CD8-positive, alpha-beta memory T cell (primary cell): ENCODE measurements around the gene SPRED1. TPM values are rescaled to one million over a fixed set of nuclear protein-coding genes. Genes with fewer than 3 reads are reported as not detected.
"Not testable (repeated sequence)": the region's sequence is repeated elsewhere in the genome, so short reads cannot be mapped to it uniquely, and the experiment has no call there.

Experiments
- CTCF ChIA-PET: fragments of 350-600 bp; sonication (Branson Sonifier 250); formaldehyde crosslinking; loops from one replicate; lab custom pipeline; 2021; ENCODE audit warnings: antibody characterized with exemption; lab: Charles Lee
- POLR2A ChIA-PET: fragments of 350-600 bp; sonication (Branson Sonifier 250); formaldehyde crosslinking; loops from one replicate; lab custom pipeline; 2021; ENCODE audit warnings: antibody characterized with exemption; lab: Charles Lee
- DNase-seq, 5 donors: peaks; one replicate each; pipeline versions ENCODE4 v3.0.0 to v3.0.0-alpha.2; 2020 to 2022; ENCODE audit warnings: mixed read lengths in 1 of 5
- H3K27ac ChIP-seq: one replicate; pipeline ENCODE4 v1.7.0; 2013; ENCODE audit warnings: low read depth, mild to moderate bottlenecking, low read length, moderate library complexity
- H3K27me3 ChIP-seq: 2 replicates; pipeline ENCODE4 v1.7.0; 2013; ENCODE audit warnings: low read length, mild to moderate bottlenecking; ENCODE audit not compliant: insufficient read depth, poor library complexity, severe bottlenecking
- H3K36me3 ChIP-seq: 2 replicates; pipeline ENCODE4 v1.7.0; 2013; ENCODE audit warnings: mild to moderate bottlenecking, low read length, moderate library complexity; ENCODE audit not compliant: insufficient read depth
- H3K4me1 ChIP-seq: 2 replicates; pipeline ENCODE4 v1.7.0; 2013; ENCODE audit warnings: mild to moderate bottlenecking, low read length, moderate library complexity; ENCODE audit not compliant: insufficient read depth
- H3K4me3 ChIP-seq: 2 replicates; pipeline ENCODE4 v1.7.0; 2013; ENCODE audit warnings: mild to moderate bottlenecking, low read length
- H3K9me3 ChIP-seq: 2 replicates; pipeline ENCODE4 v1.7.0; 2013; ENCODE audit warnings: mild to moderate bottlenecking, low read length
- H3K27ac Mint-ChIP-seq, 8 donors: one replicate each; pipeline ENCODE4 v1.8.0; 2020 to 2021; ENCODE audit warnings: mixed read lengths in 8 of 8, mild to moderate bottlenecking in 6 of 8, inconsistent platforms in 3 of 8, moderate library complexity in 3 of 8
- H3K27me3 Mint-ChIP-seq, 2 donors: one replicate each; pipeline ENCODE4 v1.8.0; 2020 to 2021; ENCODE audit warnings: mixed read lengths in 2 of 2, mild to moderate bottlenecking in 1 of 2, moderate library complexity in 1 of 2
- H3K36me3 Mint-ChIP-seq, 3 donors: one replicate each; pipeline ENCODE4 v1.8.0; 2020 to 2021; ENCODE audit warnings: mixed read lengths in 3 of 3, inconsistent platforms in 1 of 3, mild to moderate bottlenecking in 1 of 3
- H3K4me1 Mint-ChIP-seq, 3 donors: one replicate each; pipeline ENCODE4 v1.8.0; 2020 to 2021; ENCODE audit warnings: mixed read lengths in 3 of 3, inconsistent platforms in 1 of 3, mild to moderate bottlenecking in 1 of 3
- H3K4me3 Mint-ChIP-seq, 7 donors: one replicate each; pipeline ENCODE4 v1.8.0; 2020 to 2021; ENCODE audit warnings: mixed read lengths in 7 of 7, mild to moderate bottlenecking in 6 of 7, moderate library complexity in 4 of 7, inconsistent platforms in 2 of 7
- H3K9me3 Mint-ChIP-seq, 5 donors: one replicate each; pipeline ENCODE4 v1.8.0; 2020 to 2022; ENCODE audit warnings: mixed read lengths in 5 of 5, mild to moderate bottlenecking in 3 of 5, moderate library complexity in 2 of 5, inconsistent platforms in 1 of 5
- polyA plus RNA-seq: library from polyadenylated mRNA; unstranded; fragments of 300-500 nt; fragmentation: Illumina TruSeq; gene quantifications from one replicate; pipeline ENCODE4 v1.2.3, GENCODE V29; 2021
- total RNA-seq, 2 experiments: library from RNA; stranded (reverse); gene quantifications; one replicate each; pipeline ENCODE4 v1.2.3, GENCODE V29; 2021

SPRED1 gene
- total and polyA plus RNA-seq, 3 experiments from 2014 or later, result 0.35 to 1.4 (median 1.2) TPM

DNA sequence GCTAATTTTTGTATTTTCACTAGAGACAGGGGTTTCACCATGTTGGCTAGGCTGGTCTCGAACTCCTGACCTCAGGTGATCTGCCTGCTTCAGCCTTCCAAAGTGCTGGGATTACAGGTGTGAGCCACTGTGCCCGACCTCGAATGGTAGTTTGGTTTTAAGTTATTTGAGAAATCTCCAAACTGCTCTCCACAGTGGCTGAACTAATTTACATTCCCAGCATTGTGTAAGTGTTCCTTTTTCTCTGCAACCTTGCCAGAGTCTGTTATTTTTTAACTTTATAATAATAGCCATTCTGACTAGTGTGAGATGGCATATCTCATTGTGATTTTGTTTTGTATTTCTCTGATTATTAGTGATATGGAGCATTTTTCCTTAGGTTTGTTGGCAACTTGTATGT is 19.8 kb downstream of the SPRED1 start:
- H3K9me3 Mint-ChIP-seq, H3K9me3 ChIP-seq, H3K4me3 ChIP-seq, H3K27me3 Mint-ChIP-seq, H3K27ac Mint-ChIP-seq, POLR2A ChIA-PET, H3K36me3 Mint-ChIP-seq, CTCF ChIA-PET, H3K27me3 ChIP-seq, H3K36me3 ChIP-seq, DNase-seq, H3K4me1 ChIP-seq, H3K4me3 Mint-ChIP-seq, H3K27ac ChIP-seq: not testable (repeated sequence)
- peaks cover 4 to 15% (median 13%) of the 10 kb centered on the region in 3 donors for H3K4me1 Mint-ChIP-seq

DNA sequence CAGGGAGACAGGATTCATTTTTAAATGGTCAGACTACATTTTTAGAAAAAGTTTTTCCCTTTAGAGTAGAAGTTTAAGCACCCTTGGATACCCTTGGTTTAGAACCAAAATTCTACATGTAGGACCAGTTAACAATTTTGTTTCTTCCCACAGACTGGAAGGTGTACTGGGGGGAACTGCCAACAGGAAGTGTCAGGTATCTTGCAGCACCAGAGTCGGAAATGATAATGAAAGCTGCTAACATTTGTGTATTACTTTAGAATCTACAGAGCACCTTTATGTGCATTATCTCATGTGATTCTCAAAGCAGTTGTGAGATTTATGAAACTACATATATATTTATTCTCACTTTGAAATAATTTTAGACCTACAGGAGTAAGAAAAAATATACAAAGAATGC is 21.5 kb downstream of the SPRED1 start:
- ChIA-PET POLR2A (no interaction called here), CTCF (no interaction called here)
- H3K4me3 ChIP-seq, result no peak overlapping the region
- Mint-ChIP-seq H3K4me3 (no peak overlapping the region), H3K9me3 (no peaks in the 10 kb centered on the region), H3K36me3 (no peaks in the 10 kb centered on the region), H3K4me1 (peaks cover 4 to 15% (median 13%) of the 10 kb centered on the region in 3 donors), H3K27ac (no peak overlapping the region), H3K27me3 (peaks cover 5 to 7% of the 10 kb centered on the region in 2 donors)
- no peak overlapping the region for H3K27ac ChIP-seq
- no peaks in the 10 kb centered on the region for H3K9me3 ChIP-seq
- no peaks in the 10 kb centered on the region for H3K27me3 ChIP-seq
- H3K4me1 ChIP-seq, result no peaks in the 10 kb centered on the region
- H3K36me3 ChIP-seq, result no peaks in the 10 kb centered on the region
- DNase-seq, result no peak

DNA sequence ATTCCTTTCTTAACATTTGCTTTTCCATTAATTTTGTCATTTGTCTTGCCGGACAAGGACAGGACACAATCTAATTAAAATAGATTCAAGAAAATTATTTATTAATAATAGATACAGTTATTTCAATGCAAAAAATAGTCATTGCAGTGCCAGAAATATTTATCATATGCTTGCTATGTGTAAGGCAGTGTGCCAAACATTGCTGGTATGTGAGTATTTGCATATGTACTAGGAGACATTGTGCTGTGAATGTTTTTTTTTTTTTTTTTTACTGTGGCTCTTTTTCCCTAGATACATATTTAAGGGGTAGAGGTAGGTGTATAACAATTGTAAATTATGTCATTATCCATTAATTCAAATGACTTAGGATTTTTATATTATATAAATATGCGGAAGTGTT is 23.3 kb downstream of the SPRED1 start:
- Mint-ChIP-seq H3K36me3 (no peaks in the 10 kb centered on the region), H3K4me1 (peaks cover 4 to 15% (median 13%) of the 10 kb centered on the region in 3 donors), H3K27ac (no peak overlapping the region), H3K4me3 (no peak overlapping the region), H3K9me3 (no peaks in the 10 kb centered on the region), H3K27me3 (peaks cover 4 to 11% of the 10 kb centered on the region in 2 donors)
- Histone ChIP-seq H3K27me3 (no peaks in the 10 kb centered on the region), H3K9me3 (no peaks in the 10 kb centered on the region), H3K4me1 (no peaks in the 10 kb centered on the region), H3K27ac (no peak overlapping the region), H3K36me3 (no peaks in the 10 kb centered on the region), H3K4me3 (no peak overlapping the region)
- no peak for DNase-seq
- CTCF ChIA-PET, result no interaction called here
- POLR2A ChIA-PET, result no interaction called here

DNA sequence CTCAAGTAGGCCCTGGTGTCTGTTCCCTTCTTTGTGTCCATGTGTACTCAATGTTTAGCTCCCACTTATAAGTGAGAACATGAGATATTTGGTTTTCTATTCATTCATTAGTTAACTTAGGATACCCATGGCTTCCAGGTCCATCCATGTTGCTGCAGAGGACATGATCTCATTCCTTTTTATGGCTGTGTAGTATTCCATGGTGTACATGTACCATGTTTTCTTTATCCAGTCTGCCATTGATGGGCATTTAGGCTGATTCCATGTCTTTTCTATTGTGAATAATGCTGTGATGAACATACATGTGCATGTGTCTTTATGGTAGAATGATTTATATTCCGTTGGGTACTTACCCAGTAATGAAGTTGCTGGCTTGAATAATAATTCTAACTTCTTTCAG is 24.6 kb downstream of the SPRED1 start:
- H3K9me3 Mint-ChIP-seq, H3K9me3 ChIP-seq, H3K4me3 ChIP-seq, H3K4me1 ChIP-seq, POLR2A ChIA-PET, H3K36me3 Mint-ChIP-seq, H3K36me3 ChIP-seq, H3K4me3 Mint-ChIP-seq, H3K27me3 ChIP-seq, DNase-seq, H3K27ac Mint-ChIP-seq, CTCF ChIA-PET, H3K27ac ChIP-seq: not testable (repeated sequence)
- peaks cover 4 to 15% (median 13%) of the 10 kb centered on the region in 3 donors for H3K4me1 Mint-ChIP-seq
- peaks cover 1 to 14% of the 10 kb centered on the region in 2 donors for H3K27me3 Mint-ChIP-seq

DNA sequence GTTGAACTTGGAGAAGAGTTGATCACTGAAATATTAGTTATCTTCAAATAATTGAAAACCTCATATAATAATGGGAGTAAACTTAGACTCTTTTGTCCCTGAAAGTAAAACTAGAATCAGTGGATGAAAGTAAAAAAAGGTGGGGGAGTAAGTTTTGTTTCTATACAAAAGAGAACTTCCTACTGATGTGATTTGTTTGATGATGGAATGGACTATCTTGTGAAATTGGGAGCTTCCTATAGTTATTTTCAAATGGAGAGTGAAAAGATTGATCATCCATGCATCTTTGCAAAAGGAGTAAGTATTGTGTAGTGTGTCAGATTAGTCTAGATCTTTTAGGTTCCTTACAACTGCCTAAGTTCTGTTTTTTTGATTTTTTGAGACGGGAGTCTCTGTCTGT is 28.4 kb downstream of the SPRED1 start:
- Mint-ChIP-seq H3K4me3 (no peak overlapping the region), H3K36me3 (no peaks in the 10 kb centered on the region), H3K4me1 (no peaks in the 10 kb centered on the region), H3K27ac (peak overlapping the region in 1 of 8 donors; percentile 5), H3K27me3 (peaks cover 1 to 26% of the 10 kb centered on the region in 2 donors), H3K9me3 (no peaks in the 10 kb centered on the region)
- POLR2A ChIA-PET, result no interaction called here
- H3K36me3 ChIP-seq, result no peaks in the 10 kb centered on the region
- no peaks in the 10 kb centered on the region for H3K9me3 ChIP-seq
- no peaks in the 10 kb centered on the region for H3K27me3 ChIP-seq
- CTCF ChIA-PET, result no interaction called here
- DNase-seq, result no peak
- no peak overlapping the region for H3K27ac ChIP-seq
- H3K4me3 ChIP-seq, result no peak overlapping the region
- H3K4me1 ChIP-seq, result no peaks in the 10 kb centered on the region

DNA sequence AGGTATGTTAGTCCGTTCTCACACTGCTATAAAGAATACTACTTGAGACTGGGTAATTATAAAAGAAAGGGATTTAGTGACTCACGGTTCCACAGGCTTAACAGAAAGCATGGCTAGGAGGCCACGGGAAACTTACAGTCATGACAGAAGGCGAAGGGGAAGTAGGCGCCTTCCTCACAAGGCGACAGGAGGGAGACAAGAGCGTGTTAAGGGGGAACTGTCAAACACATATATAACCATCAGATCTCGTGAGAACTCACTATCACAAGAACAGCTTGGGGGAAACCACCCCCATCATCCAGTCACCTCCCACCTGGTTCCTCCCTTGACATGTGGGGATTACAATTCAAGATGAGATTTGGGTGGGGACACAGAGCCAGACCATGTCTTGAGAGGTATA is 30.4 kb downstream of the SPRED1 start:
- POLR2A ChIA-PET, result no interaction called here
- no peak for DNase-seq
- Histone ChIP-seq H3K9me3 (no peaks in the 10 kb centered on the region), H3K4me1 (no peaks in the 10 kb centered on the region), H3K4me3 (no peak overlapping the region), H3K36me3 (no peaks in the 10 kb centered on the region), H3K27ac (no peak overlapping the region), H3K27me3 (no peaks in the 10 kb centered on the region)
- Mint-ChIP-seq H3K4me3 (no peak overlapping the region), H3K9me3 (no peaks in the 10 kb centered on the region), H3K27me3 (peaks cover 1 to 19% of the 10 kb centered on the region in 2 donors), H3K27ac (peak overlapping the region in 1 of 8 donors; percentile 84), H3K36me3 (no peaks in the 10 kb centered on the region), H3K4me1 (no peaks in the 10 kb centered on the region)
- CTCF ChIA-PET, result no interaction called here

DNA sequence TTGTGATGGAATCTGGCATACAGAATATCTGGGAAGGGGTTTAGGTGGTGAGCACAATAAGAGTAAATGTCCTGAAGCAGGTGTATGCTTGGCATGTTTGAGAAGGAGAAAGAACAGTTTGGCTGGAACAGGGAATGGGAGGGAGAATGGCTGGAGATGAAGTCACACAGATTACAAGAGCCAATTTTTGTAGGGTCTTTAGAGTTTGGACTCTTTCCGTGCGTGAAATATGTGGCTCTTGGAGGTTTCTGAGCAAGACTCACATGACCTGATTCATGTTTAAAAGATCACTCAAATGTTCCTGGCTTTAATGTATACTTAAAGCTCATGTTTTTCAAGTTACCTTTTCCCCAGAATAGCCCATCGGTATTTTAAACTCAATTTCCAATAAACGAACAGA is 32.8 kb downstream of the SPRED1 start:
- no peaks in the 10 kb centered on the region for H3K4me1 Mint-ChIP-seq
- no peak overlapping the region for H3K27ac Mint-ChIP-seq
- POLR2A ChIA-PET, result no interaction called here

DNA sequence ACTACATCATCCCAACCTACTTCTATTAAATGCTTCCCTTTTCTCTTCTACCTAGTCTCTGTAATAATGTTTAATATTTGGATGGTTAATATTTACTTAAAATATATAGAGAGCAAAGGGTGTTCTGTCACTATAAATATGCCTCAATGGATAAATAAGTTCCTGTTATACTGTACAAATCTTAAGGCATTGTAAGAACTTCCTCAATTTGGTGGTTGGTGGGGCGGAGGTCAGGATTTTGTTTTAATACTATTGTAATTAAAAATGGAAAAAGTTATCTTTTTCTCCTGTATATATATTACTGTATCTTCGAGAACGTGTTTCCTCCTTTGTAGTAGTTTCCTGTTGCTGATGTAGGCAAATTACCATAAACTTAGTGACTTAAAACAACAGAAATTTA is 41.5 kb downstream of the SPRED1 start:
- ChIA-PET POLR2A (no interaction called here), CTCF (no interaction called here)

More for the DNA sequence above, 32.8 kb downstream of the SPRED1 start:
- Histone ChIP-seq H3K4me3 (no peak overlapping the region), H3K4me1 (no peaks in the 10 kb centered on the region), H3K27me3 (no peaks in the 10 kb centered on the region), H3K27ac (no peak overlapping the region), H3K9me3 (no peaks in the 10 kb centered on the region), H3K36me3 (no peaks in the 10 kb centered on the region)
- Mint-ChIP-seq H3K9me3 (peaks cover 0 to 3% (median 1%) of the 10 kb centered on the region in 5 donors), H3K4me3 (no peak overlapping the region), H3K36me3 (peaks cover 0 to 5% (median 0%) of the 10 kb centered on the region in 3 donors), H3K27me3 (peaks cover 0 to 20% of the 10 kb centered on the region in 2 donors)
- DNase-seq, result no peak
- CTCF ChIA-PET, result no interaction called here

More for the DNA sequence above, 41.5 kb downstream of the SPRED1 start:
- Histone ChIP-seq H3K27ac (no peak overlapping the region), H3K4me3 (no peak overlapping the region), H3K9me3 (no peaks in the 10 kb centered on the region), H3K36me3 (no peaks in the 10 kb centered on the region), H3K27me3 (no peaks in the 10 kb centered on the region), H3K4me1 (no peaks in the 10 kb centered on the region)
- H3K9me3 Mint-ChIP-seq, result peaks cover 0 to 12% (median 3%) of the 10 kb centered on the region in 5 donors
- H3K36me3 Mint-ChIP-seq, result peaks cover 0 to 15% (median under 1%) of the 10 kb centered on the region in 3 donors
- no peak overlapping the region for H3K27ac Mint-ChIP-seq
- H3K4me3 Mint-ChIP-seq, result no peak overlapping the region
- no peak for DNase-seq
- H3K27me3 Mint-ChIP-seq, result peaks cover 0 to 4% of the 10 kb centered on the region in 2 donors
- no peaks in the 10 kb centered on the region for H3K4me1 Mint-ChIP-seq
